GM18508 (cell line): ENCODE data around the gene MCTP1.
A peak's percentile ranks its signal among the peaks of the same experiment; 100 is the strongest.
"Not testable (repeated sequence)": the region's sequence is repeated elsewhere in the genome, so short reads cannot be mapped to it uniquely, and the experiment has no call there.

Experiments
- ATAC-seq: cut with Tn5 transposase; IDR thresholded peaks from one replicate; pipeline ENCODE4 v1.9.1; 2021; ENCODE audit warnings: moderate number of reproducible peaks; ENCODE audit not compliant: insufficient read depth, unreplicated experiment

MCTP1 gene

DNA sequence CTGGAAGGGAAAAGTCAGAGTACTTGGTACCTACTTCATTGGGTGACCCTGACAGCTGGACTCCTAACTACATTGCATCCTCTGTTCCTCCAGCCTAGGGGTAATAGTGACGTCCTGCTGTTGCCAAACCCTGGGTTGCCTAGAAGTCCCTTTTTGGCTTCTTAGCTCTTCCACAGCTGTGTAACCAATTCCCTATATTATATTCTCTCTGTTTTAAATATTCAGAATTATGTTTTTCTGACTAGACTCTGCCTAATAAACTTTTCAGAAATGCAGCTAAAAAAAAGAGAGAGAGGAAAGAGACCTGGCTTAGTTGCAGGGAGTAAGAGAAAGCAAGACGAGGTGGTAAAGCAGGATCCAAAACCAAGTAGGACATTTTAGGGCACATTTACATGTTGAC, 28.4 kb downstream of the MCTP1 start:
- no peak for ATAC-seq

DNA sequence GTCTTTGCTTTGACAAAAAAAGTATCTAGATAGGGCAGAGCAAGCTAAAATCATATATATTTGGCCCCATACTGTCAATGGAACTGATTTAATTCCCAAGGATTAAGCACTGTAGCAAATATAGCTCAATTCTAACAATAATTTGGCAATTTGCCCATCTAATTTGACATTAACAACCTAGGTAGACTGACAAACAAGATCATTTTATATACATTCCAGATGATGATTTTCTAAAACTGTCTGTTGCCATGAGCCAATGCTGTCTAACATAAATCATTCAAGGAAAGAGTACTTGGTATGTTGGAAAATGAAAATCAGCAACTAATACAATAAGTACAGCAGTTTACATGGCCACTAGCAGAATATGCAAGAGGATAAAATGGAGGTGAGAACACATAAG, 32.1 kb downstream of the MCTP1 start:
- ATAC-seq: no peak

DNA sequence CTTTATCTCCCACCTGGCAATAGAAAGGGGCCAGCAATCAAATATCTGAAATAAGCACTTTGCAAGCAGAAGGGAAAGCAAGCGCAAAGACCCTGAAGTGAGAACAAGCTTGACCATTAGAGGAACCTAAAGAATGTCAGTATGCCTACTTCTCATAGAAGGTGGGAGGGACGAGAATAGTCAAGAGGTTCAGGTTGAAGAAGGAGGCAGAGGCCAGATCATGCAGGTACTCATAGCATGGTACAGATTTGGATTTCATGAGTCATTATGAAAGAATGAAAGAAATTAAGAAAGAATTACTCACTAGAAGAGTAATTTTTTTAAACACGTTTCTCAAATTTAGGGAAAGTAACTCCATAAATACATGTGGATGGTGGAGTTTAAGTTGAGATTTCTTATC, 33.7 kb downstream of the MCTP1 start:
- ATAC-seq: no peak

DNA sequence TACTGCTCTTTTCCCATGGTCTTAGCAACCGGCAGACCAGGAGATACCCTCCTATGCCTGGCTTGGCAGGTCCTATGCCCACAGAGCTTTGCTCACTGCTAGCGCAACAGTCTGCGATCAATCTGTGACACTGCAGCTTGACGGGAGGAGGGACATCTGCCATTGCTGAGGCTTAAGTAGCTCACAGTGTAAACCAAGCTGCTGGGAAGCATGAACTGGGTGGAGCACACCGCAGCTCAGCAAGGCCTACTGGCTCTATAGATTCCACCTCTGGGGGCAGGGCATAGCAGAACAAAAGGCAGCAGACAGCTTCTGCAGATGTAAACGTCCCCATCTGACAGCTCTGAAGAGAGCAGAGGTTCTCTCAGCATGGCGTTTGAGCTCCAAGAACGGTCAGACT, 40.4 kb downstream of the MCTP1 start:
- ATAC-seq: no peak

DNA sequence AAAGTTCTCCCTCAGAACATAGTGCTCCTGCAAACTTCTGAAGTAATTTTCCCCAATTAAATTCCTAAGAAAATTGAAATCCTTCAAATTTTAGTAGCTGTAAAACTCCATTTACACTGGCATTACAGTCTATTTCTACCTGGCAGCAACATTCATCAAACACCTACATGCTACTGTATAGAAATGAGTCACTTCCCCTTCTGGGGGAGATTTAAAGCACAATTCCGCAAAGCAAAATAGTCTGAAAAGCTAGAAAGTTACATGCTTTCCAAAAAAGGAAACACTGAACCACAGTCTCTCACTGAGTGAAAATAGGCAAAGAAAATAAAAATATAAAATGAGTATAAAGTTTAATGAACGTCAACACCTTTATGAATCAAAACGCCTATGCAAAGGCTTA, 43.3 kb downstream of the MCTP1 start:
- peak; percentile 95 for ATAC-seq

DNA sequence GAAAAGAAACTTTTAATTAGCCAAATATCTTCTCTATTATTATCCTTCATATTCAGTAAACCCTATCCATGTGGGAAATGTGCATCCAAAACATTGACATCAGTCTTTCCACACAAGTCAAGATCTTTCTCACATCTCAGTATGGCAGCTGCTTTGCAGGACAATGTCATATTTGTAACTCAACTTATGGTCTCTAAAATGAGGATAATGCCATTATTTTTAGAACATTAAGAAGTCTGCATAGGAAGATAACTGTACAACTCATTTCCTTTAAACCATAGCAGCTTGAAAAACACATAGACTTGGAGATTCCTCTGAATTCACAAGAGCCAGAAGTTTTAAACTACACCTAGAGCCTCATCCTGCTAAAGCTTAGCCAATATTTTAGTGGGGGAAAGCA, 43.7 kb downstream of the MCTP1 start:
- no peak for ATAC-seq

DNA sequence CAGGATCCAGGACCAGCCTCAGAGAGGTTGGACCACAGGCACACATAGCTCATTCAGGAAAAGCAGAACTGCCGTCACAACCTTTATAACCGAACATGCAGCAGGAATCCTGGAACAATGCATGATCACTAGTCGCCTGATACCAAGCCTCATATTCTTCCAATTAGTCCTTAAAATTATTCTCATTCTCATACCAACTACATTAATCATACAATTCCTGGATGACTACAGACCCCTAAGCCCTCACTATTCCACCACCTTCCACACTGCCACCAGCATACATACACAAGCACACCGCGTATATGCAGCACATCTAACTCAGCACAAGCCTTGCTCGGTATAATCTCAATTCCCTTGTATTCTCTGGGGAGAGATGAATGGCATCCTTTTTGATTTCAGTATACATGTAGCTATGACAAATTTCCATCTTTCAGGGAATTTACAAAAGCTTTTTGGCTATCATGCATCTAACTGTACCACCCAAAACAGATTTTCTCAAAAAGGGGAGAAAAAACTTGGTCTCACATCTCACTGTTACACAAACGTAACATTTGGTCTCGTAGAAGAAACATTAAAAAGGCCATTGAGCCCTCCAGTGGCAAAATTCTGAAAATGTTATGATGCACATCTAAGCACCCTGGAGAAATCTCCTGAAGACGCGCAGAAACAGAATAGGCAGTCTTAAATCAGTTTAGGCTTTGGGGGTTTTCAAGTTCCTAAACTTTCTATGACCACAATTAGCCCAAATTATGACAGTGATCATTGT, 46.2 kb downstream of the MCTP1 start:
- ATAC-seq: no peak

DNA sequence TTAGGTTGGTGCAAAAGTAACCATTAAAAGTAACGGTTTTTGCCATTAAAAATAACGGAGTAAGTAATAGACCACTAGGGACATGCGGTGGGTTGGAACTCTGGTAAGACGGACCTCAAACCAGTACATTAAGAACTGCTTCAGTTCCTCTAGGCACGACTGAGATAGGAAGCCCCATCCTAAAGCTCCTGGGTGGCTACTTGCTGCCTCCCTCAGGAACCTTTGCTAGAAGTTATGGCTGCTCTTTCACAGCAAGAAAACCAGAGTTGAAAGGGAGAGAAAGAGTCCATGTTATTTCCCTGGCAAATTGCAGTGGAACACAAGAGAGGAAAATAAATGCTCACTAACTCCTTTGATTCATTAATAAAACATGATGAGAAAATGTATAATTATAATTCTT, 47.6 kb downstream of the MCTP1 start:
- ATAC-seq: no peak

DNA sequence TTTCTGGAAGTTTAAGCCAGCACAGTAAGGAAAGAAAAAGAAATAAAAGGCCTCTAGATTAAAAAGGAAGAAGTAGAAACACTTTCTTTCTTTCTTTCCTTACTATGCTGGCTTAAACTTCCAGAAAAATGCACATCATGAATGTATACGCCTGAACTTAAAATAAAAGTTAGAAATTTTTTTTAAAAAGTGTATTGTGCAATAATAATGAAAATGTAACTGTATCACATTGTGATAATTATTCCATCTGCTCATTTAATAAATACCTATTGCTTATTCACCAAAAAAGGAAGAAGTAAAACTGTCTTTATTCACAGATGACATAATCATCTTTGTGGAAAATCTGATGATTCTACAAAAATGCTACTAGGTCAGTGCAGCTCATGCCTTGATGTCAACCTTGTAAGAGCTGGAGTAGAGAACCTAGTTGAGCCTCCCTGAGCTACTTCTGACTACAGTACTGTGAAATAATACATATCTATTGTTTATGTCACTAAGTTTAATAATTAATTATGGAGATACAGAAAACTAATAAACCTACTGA, 49.4 kb downstream of the MCTP1 start:
- no peak for ATAC-seq

DNA sequence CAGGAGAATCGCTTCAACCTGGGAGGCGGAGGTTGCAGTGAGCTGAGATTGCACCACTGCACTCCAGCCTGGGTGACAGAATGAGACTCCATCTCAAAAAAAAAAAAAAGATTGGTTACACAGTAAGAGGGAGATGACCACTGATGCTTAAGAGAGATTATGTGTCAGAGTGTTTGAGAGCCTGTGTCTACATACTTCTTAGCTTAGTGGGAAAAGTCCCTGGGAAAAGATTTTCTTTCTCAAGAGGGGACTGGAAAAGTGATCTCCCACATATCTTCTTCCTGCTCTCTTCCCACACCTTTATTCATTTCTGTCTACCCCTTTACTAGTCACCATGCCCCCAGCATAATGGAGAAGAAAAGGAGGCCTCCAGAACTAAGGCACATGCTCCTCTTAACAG, 55.2 kb downstream of the MCTP1 start:
- ATAC-seq: no peak

DNA sequence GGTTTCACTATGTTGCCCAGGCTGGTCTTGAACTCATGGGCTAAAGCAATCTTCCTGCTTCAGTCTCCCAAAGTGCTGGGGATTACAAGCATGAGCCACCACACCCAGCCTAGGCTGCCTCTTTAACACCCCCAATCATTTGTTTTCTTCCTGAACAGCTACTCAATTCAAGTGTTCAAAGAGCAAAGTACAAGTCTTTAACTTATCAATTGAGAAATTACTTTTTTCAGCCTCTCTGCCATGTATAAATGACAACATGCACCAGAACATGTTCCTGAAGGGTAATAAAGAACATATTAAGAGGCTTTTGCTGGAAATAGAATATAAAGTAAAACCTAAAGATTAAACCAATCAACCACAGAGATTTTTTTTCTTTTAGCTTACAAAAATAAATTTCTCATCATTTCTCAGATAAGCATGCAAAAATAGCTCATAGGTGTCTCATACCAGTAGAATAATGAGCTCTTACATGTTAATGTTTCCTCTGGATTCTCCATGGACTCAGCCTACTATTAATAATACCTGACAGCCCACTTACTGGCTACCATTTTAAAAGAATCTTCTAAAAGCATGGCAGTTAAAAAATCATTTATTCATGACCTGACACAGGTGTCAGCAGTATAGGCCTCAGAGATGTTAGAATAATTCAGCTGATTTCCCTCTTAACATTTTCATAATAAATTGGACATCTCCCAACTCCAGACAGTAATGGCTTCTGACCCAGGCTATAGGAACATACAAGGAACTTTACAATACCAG, 60.0 kb downstream of the MCTP1 start:
- ATAC-seq: no peak

DNA sequence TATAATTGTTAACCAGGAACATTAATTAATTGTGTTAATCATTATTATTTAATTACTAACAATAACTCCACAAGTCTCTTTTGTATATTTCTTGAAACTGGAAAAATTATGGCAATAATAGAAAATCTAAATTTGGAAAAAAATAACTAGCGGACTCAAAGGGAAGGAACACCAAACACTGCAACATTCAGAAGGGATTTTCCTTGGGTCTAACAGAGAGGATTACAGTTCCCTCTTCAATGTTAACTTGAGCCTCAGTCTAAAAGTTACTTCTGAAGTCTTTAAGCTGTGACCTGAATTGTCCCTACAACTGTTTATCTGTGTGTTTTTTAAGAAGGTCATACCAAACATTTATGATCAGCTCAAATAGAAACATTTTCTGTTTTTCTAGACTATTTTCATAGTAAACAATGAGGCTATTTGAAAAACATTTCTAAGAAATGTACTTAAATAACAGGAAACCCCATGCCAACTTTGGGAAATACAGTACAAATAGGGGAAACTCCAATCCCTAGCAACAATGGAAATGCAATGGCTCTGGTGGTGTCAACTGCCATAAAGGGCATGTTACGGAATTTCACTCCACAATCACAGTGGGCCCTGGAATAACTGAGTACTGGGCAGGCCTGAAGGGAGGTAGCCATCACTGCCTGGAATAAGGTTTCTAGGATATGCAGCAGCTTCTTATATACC, 61.2 kb downstream of the MCTP1 start:
- ATAC-seq: no peak

DNA sequence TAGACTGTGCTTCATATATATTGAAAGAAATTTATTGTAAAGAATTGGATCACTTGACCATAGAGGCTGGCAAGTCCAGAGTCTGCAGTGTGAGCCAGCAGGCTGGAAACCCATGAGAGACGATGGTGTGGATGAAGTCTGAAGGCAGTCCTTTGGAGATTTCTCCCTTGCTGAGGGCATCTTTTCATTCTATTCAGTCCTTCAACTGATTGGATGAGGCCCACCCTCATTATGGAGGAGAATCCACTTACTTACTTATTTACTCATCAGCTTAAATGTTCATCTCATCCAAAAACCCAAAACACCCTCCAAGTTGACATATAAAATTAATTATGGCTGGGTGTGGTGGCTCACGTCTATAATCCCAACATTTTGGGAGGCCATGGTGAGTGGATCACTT, 62.1 kb downstream of the MCTP1 start:
- ATAC-seq: no peak

DNA sequence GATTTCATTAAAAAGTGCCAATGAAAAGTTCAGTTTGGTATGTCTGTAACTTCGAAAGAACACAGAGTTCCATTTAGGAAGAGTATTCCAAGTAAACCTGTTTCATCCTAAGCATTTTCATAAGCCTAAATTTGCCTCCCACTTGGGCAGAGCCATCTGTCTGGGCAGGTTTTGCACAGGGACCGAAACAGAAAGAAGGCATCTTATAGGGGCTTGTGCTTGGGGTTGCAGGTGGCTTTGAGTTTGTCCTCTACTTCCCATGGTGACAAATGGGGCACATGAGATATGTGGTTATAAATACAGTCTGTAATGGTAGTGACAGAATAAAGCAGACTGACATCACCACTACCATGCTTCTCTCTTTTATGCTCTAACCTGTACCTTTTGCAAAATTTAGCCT, 63.7 kb downstream of the MCTP1 start:
- ATAC-seq: no peak

DNA sequence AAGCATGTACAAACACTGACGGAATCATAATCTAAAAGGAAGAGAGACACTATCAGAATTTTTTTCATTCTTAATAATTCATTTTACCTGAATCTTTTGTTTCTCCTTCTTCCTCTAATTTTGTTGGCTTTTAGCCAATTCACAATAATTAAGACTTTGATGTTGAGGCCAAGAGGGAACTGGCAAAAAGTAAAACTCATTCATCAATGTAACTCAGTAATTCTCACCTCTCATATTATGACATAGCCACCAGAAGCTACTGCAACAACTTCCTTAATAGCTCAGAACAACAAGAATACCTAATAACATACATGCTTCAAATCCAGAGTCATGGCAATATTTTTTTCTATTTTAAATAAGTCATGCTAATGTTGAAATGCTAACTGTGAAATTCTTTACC, 64.5 kb downstream of the MCTP1 start:
- no peak for ATAC-seq

DNA sequence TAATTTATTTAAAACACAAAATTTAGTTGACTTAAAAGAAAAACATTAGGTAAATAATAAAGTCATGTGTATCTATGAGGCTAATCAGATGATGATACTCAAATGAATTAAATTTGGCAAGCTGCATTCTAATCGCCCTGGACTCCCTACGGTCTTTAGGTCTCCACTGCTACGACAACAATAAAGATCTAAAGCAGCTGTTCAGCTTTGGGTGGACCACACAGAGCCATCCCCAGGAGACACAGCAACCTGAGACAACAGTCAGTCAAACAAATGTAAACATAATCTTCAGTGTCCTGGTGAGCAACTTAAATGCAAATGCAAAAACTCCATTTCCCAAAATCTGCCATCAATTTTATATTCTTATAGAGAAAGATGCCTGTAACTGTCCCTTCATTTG, 65.5 kb downstream of the MCTP1 start:
- no peak for ATAC-seq

DNA sequence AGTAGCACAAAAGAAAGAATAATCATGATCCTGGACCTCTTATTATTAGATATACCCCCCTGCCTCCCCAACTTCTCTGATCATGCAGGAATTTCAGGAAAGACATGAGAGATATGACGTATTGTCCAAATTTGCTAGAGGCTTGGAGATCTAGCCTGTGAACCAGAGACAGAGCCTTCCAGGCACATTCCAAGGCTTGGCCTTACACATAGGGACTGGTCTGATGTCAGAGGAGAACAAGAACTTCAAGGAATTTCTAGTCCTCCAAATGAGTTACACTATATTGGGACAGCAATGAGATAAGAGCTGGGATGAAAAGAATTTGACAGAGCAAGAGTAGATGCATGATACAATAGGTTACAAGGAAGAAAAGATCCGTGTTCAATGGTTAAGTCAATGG, 67.0 kb downstream of the MCTP1 start:
- no peak for ATAC-seq

DNA sequence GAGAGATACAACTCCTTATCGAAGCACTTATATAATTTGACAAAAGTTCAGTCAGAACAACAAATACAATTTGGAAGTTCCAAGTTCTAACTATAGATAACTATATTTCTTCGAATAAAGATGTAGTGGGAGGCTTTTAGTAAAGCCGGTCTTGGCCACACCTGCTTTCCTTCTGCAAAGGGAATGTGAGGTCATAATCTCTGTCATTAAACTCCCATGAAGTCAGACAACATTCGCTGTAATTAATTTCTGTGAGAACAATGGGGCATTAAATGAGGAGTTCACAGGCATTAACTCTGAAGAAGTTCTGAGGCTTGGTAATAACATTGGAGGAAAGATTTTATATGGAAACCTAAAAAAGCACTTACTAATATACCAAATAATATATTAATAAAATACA, 67.5 kb downstream of the MCTP1 start:
- ATAC-seq: no peak

DNA sequence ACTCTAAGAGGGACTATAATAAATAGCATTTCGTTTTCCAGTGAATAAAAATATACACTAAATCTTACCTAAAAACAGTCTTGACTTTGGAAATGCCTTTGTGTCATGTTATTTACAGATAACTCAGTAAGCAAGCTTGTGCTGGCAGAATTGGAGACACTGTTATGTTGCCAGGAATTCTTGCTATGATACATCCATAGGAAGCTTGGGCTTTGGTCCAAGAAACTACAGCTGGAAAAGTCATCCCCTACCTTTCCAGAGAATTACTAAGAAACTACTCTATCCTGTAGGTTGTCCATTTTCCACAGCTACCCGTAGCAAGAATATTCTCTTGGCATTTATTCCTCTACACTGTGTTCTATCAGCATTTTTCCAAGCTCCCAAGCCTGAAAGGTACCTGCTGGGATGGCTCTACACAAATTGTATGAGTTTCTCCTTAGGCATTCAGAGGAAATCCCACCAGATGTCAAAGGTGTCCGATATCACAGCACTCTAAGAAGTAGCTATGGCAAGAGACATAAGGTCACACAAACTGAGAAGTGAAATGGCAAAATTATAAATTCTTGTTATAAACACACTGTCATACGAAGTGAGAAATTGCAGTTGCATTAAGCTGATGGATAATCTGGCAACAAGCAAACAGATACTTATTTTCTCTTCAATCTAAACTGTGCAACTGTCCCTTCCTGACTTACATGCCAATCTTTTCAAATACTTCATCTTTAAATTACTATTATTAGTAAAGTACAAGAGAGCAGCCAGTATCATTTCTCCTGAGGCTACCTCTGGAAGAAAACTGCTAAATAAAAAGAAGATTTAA, 68.5 kb downstream of the MCTP1 start:
- no peak for ATAC-seq

DNA sequence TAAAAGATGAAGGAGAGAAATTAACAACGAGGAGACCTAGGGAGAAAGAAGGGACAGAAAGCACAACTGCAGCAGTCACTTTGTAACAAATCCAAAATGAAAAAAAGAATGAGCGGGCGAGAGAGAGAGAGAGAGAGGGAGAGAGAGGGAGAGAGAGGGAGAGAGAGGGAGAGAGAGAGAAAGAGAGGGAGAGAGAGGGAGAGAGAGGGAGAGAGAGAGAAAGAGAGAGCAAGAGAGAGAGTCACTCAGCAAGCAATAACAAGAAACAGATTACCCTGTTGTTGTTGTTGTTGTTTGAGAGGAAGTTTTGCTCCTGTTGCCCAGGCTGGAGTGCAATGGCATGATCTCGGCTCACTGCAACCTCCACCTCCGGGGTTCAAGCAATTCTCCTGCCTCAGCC, 77.1 kb downstream of the MCTP1 start:
- ATAC-seq: not testable (repeated sequence)
